Measurements from ENCODE around the gene KIDINS220.

KIDINS220 gene

GRCh38 chr2:8836971-8837794, at the start of gene KIDINS220:
KIDINS220 (minus strand) TSS chr2:8837613; CDS start chr2:8827093, 10,520 bp downstream.
- in situ Hi-C loops (cut with HindIII; ENCODE audit: low sequenced_read_pairs), result no loop called here

DNA sequence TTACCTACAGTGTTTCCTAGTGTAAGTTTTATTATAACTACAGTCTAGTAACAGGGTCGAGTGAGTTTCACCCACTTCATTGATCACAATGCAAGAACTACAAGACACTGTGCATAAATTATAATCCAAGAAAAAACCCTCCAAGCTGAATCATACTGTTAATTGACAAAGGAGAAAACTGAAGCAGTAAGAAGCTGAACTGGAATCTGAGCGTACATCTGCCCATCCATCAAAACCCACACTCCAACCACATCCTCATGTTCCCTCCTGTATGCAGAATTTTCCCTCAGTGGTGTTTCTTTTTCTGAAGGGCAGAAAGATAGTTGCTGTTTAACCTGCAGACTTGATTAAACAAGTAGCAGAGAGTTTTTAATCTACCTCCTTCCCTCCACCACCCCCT, 49.5 kb upstream of the KIDINS220 start:
- in situ Hi-C loops (cut with HindIII; ENCODE audit: low sequenced_read_pairs), result loop anchor here (25.0 kb wide), 1 partner anchor 225 kb away; no protein-coding TSS in a partner anchor

DNA sequence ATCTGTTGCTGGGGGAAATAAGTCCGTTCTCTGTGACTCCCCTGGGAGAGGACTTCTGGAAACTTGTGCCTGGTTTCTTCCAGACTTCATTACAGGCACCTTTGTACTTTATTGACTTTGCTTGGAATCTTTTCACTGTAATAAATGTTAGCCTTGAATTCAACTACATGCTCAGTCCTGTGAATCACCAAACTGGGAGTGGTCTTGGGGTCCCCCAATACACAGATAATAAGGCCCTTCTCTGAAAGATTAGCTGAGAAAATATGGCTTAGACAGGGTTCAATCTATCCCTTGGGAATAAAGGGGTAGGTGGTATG, 48.7 kb upstream of the KIDINS220 start:
- in situ Hi-C loops (cut with HindIII; ENCODE audit: low sequenced_read_pairs), result loop anchor here (25.0 kb wide), 1 partner anchor 226 kb away; no protein-coding TSS in a partner anchor

- in situ Hi-C loops (cut with HindIII; ENCODE audit: low sequenced_read_pairs), result loop anchor here (25.0 kb wide), 1 partner anchor 227 kb away; no protein-coding TSS in a partner anchor
Measured at GRCh38 chr2:8885449-8886201, 48.2 kb upstream of the KIDINS220 start.

DNA sequence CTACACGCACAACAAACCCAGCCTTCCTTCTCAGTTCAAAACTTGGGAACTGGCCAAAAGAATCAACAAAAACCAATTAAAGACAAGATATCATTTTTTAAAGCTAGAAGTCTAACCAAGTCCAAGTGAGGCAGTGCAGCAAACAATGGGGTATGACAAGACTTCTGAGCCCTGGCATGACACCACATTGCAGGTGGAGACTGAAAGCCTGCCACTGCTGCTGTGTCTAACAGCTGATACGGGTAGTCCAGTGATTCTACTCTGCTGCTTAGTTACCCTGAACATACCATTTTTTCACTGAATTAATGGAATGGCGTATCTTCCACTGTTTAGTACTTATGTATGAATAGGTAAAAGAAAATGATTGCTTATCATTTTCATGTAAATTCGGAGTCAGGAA, 47.4 kb upstream of the KIDINS220 start:
- in situ Hi-C loops (cut with HindIII; ENCODE audit: low sequenced_read_pairs), result loop anchor here (25.0 kb wide), 1 partner anchor 227 kb away; no protein-coding TSS in a partner anchor

DNA sequence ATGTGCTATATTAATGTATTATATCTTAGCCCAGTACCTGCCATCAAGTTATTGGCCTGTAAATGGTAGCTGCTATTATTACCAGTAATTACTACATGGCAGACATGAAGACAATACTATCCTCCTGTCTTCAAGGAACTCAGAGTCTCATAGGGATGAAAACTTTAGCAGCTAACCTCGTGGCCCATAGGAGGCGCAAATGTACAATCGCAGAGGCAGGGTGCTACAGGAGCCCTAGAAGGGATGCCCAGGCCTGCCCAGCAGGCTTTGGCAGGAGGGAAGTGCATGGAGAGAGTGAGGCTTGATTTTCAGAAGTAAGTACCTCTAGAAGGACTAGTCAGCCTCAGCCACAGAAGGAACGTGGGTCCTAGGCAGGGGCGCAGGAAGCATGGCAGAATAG, 44.7 kb upstream of the KIDINS220 start:
- in situ Hi-C loops (cut with HindIII; ENCODE audit: low sequenced_read_pairs), result loop anchor here (25.0 kb wide), 1 partner anchor 230 kb away; no protein-coding TSS in a partner anchor

DNA sequence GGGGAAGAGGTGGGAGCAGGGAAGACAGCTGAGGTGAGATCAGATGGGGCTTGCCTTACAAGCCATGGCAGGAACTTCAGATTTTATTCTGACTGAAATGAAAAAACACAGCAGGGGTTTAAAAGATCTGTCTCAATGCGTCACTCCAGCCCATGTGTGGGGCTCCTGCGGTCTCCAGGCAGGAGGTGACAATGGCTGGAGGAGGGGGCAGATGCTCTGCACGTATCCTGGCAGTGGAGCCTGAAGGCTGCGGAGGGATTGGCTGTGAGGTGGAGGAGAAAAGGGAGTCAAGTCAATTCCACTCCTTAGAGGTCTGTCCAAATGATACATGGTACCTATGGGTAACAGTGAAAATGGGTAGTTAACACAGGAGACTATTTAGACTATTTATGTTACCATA, 40.5 kb upstream of the KIDINS220 start:
- in situ Hi-C loops (cut with HindIII; ENCODE audit: low sequenced_read_pairs), result loop anchor here (25.0 kb wide), 1 partner anchor 234 kb away; no protein-coding TSS in a partner anchor

- in situ Hi-C loops (cut with HindIII; ENCODE audit: low sequenced_read_pairs), result loop anchor here (25.0 kb wide), 1 partner anchor 235 kb away; no protein-coding TSS in a partner anchor
Measured at GRCh38 chr2:8877332-8877731, 39.9 kb upstream of the KIDINS220 start.

GRCh38 chr2:8876628-8877027, 39.2 kb upstream of the KIDINS220 start:
- in situ Hi-C loops (cut with HindIII; ENCODE audit: low sequenced_read_pairs), result loop anchor here (25.0 kb wide), 1 partner anchor 236 kb away; no protein-coding TSS in a partner anchor

DNA sequence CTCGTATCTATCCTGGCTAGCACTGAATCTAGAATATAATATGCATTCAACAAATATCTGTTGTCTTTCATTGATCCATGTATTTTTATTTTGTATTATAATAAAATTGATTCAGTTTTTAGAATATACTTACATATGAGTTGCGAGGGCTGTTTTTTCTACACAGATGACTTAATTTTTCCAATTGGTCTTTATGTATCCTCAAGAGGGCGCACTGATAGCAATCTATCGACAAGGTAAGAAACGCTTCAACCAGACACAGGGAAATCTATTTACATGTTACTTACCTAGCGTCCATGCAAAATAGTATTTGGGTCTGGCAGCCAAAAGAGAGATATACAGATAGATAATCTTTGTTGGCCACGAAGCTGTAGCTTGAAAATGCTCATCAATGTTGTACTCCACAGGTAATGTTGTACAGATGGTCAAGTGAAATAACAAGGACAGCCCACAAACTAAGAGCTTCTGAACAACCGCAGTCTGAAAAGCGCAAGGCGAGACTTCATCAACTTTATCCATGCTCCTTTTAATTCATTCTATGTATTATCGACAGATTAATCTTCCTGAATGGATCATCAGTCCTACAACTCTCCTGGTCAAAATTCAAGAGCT, 35.5 kb upstream of the KIDINS220 start:
- in situ Hi-C loops (cut with HindIII; ENCODE audit: low sequenced_read_pairs), result no loop called here

DNA sequence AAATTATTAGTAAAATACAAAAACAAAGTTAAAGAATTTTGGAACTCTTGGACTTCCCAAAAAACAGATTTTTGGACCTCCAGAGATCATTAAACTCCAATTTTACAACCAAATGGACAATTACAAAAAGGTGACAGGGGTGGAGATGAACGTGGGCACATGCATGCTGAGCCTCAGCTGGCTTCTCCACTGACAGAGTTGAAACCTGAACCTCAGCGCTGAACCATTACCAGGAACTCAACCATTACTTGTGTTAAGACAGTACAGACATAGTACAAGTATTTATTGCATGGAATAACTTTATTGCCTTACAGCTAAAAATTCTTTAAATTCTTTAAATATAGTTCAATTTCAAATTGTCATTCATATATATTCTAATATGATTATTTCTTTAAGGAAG, 33.0 kb upstream of the KIDINS220 start:
- in situ Hi-C loops (cut with HindIII; ENCODE audit: low sequenced_read_pairs), result no loop called here

DNA sequence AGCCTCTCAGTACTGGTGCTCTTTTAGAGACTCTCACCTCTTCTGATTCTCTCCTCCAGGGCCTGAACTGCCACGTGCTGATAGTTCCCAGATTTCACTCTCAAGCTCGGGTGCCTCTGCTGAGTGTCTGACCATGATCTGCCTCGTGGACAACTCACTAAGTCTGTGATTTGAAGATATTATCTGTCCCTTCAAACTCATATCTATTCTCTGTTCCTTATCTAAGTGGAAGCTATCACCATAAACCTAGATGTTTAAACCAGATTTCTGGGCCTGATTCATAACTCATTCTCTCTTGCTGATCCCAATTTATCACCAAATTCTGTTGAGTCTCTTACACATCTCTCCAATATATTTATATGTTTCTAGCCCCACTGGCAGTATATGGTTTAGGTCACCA, 29.9 kb upstream of the KIDINS220 start:
- in situ Hi-C loops (cut with HindIII; ENCODE audit: low sequenced_read_pairs), result no loop called here

GRCh38 chr2:8863331-8863953, 26.0 kb upstream of the KIDINS220 start:
- in situ Hi-C loops (cut with HindIII; ENCODE audit: low sequenced_read_pairs), result no loop called here

GRCh38 chr2:8862230-8862629, 24.8 kb upstream of the KIDINS220 start:
- in situ Hi-C loops (cut with HindIII; ENCODE audit: low sequenced_read_pairs), result no loop called here

- in situ Hi-C loops (cut with HindIII; ENCODE audit: low sequenced_read_pairs), result no loop called here
Measured at GRCh38 chr2:8861797-8862196, 24.4 kb upstream of the KIDINS220 start.

DNA sequence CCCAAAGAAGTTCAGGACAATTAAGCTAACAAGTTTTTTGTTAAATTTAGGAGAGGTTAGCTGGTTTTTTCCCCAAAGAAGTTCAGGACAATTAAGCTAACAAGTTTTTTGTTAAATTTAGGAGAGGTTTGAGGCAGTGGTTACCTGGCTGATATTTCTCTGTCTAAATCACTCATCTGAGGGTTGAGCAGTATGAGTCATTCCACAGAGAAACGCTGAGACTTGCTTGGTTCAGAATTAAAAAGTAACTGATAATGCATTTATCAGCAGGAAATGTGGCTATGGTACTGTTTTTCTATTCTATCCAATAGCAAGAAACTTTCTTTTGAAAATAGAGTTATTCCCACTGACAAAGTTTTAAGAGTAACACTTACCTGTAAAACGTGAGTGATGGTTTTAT, 22.8 kb upstream of the KIDINS220 start:
- in situ Hi-C loops (cut with HindIII; ENCODE audit: low sequenced_read_pairs), result no loop called here

- in situ Hi-C loops (cut with HindIII; ENCODE audit: low sequenced_read_pairs), result no loop called here
Measured at GRCh38 chr2:8858910-8859309, 21.5 kb upstream of the KIDINS220 start.

- in situ Hi-C loops (cut with HindIII; ENCODE audit: low sequenced_read_pairs), result no loop called here
Measured at GRCh38 chr2:8858264-8858663, 20.9 kb upstream of the KIDINS220 start.

GRCh38 chr2:8857709-8858108, 20.3 kb upstream of the KIDINS220 start:
- in situ Hi-C loops (cut with HindIII; ENCODE audit: low sequenced_read_pairs), result no loop called here

DNA sequence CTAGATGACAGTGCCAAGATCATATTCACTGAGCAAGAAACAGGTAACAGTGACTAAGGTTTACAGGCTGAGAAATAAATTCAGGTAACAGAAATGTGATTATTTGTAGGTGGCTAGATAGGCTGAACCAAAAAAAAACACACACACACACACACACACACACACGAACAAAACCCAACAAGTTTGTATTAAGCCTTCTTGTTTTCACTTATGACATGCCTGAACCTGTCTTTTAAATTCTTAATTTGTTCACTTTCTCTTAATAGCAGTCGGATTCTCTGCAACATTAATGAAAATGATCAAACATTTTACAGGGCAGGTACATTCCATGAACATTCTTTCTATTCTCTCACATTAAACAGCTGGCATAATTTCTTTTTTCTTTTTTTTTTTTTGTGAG, 18.8 kb upstream of the KIDINS220 start:
- in situ Hi-C loops (cut with HindIII; ENCODE audit: low sequenced_read_pairs), result no loop called here

DNA sequence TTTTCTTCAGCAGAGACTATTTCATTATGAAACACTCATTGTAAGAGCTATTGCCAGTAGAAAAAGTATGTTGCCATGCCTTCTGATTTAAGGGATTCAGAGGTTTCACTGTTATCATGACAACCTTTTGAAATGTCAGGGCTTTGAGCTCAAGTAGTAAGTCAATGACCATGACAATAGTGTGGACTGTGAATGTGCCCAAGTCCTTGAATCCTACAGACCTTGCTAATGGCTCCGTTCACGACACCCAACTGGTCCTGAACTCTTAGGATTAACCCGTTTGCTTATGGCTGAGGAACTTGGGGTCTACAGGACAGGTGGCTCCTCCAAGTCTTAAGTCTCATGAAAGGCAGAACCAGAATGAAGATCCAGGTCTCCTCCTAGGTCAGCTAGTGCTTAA, 17.6 kb upstream of the KIDINS220 start:
- in situ Hi-C loops (cut with HindIII; ENCODE audit: low sequenced_read_pairs), result no loop called here
